ENCODE results near the gene RAB11FIP3. TPM values are rescaled to one million over a fixed set of nuclear protein-coding genes. Genes with fewer than 3 reads are reported as not detected.

RAB11FIP3 gene
- total and polyA plus RNA-seq, 2 of the 13 experiments (the other 11 are each of a cell fraction or from before 2014, with no cell fraction given) = 34.3 to 57.6 TPM

DNA sequence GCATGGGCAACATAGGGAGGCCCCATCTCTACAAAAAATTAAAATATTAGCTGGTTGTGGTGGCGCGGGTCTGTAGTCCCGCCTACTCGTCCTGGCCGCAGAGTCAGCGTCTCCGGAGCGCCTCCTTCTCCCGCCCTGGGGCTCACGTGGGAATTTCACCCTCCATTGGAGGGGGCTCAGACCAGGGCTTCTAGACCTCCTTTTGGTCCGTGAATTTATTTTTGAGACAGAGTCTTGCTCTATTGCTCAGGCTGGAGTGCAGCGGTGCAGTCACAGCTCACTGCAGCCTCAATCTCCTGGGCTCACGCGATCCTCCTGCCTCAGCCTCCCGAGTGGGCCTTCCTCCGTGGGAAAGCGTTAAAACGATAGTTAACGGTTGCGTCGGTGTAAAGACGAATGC, 28.8 kb upstream of the RAB11FIP3 start (continued):
- TF ChIP-seq ETS1 (CRISPR knock-in tag; IDR thresholded peaks at IDR 0.05) = no peak
- no peak for TF ChIP-seq KAT2B (IDR thresholded peaks at IDR 0.05; ENCODE audit: borderline replicate concordance, low read depth, low read length)
- TF ChIP-seq ZNF263 (CRISPR knock-in tag; IDR thresholded peaks at IDR 0.05) = no peak
- TF ChIP-seq, protein P1, sequence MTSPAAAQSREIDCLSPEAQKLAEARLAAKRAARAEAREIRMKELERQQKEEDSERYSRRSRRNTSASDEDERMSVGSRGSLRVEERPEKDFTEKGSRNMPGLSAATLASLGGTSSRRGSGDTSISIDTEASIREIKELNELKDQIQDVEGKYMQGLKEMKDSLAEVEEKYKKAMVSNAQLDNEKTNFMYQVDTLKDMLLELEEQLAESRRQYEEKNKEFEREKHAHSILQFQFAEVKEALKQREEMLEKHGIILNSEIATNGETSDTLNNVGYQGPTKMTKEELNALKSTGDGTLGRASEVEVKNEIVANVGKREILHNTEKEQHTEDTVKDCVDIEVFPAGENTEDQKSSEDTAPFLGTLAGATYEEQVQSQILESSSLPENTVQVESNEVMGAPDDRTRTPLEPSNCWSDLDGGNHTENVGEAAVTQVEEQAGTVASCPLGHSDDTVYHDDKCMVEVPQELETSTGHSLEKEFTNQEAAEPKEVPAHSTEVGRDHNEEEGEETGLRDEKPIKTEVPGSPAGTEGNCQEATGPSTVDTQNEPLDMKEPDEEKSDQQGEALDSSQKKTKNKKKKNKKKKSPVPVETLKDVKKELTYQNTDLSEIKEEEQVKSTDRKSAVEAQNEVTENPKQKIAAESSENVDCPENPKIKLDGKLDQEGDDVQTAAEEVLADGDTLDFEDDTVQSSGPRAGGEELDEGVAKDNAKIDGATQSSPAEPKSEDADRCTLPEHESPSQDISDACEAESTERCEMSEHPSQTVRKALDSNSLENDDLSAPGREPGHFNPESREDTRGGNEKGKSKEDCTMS (CRISPR knock-in tag; conservative IDR thresholded peaks at IDR 0.05) = no peak
- TF ChIP-seq TSC22D2 (CRISPR knock-in tag; IDR thresholded peaks at IDR 0.05; ENCODE audit: borderline replicate concordance) = no peak
- TF ChIP-seq ZBTB33 (CRISPR knock-in tag; IDR thresholded peaks at IDR 0.05) = no peak
- TF ChIP-seq, protein P2, sequence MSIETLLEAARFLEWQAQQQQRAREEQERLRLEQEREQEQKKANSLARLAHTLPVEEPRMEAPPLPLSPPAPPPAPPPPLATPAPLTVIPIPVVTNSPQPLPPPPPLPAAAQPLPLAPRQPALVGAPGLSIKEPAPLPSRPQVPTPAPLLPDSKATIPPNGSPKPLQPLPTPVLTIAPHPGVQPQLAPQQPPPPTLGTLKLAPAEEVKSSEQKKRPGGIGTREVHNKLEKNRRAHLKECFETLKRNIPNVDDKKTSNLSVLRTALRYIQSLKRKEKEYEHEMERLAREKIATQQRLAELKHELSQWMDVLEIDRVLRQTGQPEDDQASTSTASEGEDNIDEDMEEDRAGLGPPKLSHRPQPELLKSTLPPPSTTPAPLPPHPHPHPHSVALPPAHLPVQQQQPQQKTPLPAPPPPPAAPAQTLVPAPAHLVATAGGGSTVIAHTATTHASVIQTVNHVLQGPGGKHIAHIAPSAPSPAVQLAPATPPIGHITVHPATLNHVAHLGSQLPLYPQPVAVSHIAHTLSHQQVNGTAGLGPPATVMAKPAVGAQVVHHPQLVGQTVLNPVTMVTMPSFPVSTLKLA (IDR thresholded peaks at IDR 0.05) = no peak
- TF ChIP-seq TFE3 (CRISPR knock-in tag; IDR thresholded peaks at IDR 0.05) = 0 out of 2 replicates have a peak, but pooled peaks have one; percentile 33
- TF ChIP-seq ZMAT5 (CRISPR knock-in tag; IDR thresholded peaks at IDR 0.05; ENCODE audit: borderline replicate concordance, low read depth) = no peak
- TF ChIP-seq, protein P3, sequence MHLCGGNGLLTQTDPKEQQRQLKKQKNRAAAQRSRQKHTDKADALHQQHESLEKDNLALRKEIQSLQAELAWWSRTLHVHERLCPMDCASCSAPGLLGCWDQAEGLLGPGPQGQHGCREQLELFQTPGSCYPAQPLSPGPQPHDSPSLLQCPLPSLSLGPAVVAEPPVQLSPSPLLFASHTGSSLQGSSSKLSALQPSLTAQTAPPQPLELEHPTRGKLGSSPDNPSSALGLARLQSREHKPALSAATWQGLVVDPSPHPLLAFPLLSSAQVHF (CRISPR knock-in tag; IDR thresholded peaks at IDR 0.05) = no peak
- TF ChIP-seq ZNF547 (CRISPR knock-in tag; IDR thresholded peaks at IDR 0.05) = no peak
- no peak for TF ChIP-seq FOXK2 (IDR thresholded peaks at IDR 0.05)
- TF ChIP-seq ZNF549 (CRISPR knock-in tag; IDR thresholded peaks at IDR 0.05) = no peak
- TF ChIP-seq TFDP1 (CRISPR knock-in tag; IDR thresholded peaks at IDR 0.05; ENCODE audit: borderline replicate concordance) = peak; percentile 83; the same call in 1 of the 2 replicates
- 0 out of 2 replicates have a peak, but pooled peaks have one; percentile 33 for TF ChIP-seq POLR2G (IDR thresholded peaks at IDR 0.05; ENCODE audit: low read depth, low read length)
- no peak for TF ChIP-seq ZNF207 (IDR thresholded peaks at IDR 0.05; ENCODE audit: borderline replicate concordance)
- no peak for TF ChIP-seq ZNF350 (CRISPR knock-in tag; IDR thresholded peaks at IDR 0.05; ENCODE audit: borderline replicate concordance, low read depth)
- no peak for TF ChIP-seq CBFB (CRISPR knock-in tag; IDR thresholded peaks at IDR 0.05)
- no peak for TF ChIP-seq ZNF441 (CRISPR knock-in tag; IDR thresholded peaks at IDR 0.05; ENCODE audit: borderline replicate concordance)
